NB4 (cell line): ENCODE results near the gene PIP5K1C.
"Not testable (repeated sequence)": the region's sequence is repeated elsewhere in the genome, so short reads cannot be mapped to it uniquely, and the experiment has no call there.

Source experiments
- CTCF ChIP-seq: IDR thresholded peaks from one replicate; pipeline ENCODE4 v1.5.1; 2012; ENCODE audit warnings: low read depth, low read length
- POLR2A ChIP-seq: IDR thresholded peaks from 2 replicates; pipeline ENCODE4 v1.6.1; 2011; ENCODE audit warnings: mild to moderate bottlenecking; ENCODE audit not compliant: insufficient read length; ENCODE audit errors: extremely low read depth

- not testable (repeated sequence) for TF ChIP-seq CTCF, POLR2A
These were observed 71.5 kb downstream of the PIP5K1C start for GRCh38 chr19:3628766-3629165.
